Right lobe of liver (tissue), 4 donors: ENCODE measurements around the gene GMDS.

Experiments used
- POLR2A ChIP-seq: fragments of 450-650 bp; IDR thresholded peaks from one replicate; pipeline ENCODE4 v1.6.1; 2017; ENCODE audit warnings: antibody characterized with exemption, mild to moderate bottlenecking
- TF ChIP-seq, protein P1 (sequence below), 4 donors: fragments of 200-600 bp in 3 of 4; fragments of 450-650 bp in 1 of 4; IDR thresholded peaks; one replicate each; pipeline versions ENCODE4 v1.5.1 to v1.8.0; 2016 to 2022; ENCODE audit warnings: antibody characterized with exemption in 4 of 4, mild to moderate bottlenecking in 2 of 4
- donor health status: DM: no; HTN: no; CAD: no.
- donor health status: DM: no; HTN: no; CAD: no.
- donor health status: DM: no; HTN: yes; CAD: no.

DNA sequence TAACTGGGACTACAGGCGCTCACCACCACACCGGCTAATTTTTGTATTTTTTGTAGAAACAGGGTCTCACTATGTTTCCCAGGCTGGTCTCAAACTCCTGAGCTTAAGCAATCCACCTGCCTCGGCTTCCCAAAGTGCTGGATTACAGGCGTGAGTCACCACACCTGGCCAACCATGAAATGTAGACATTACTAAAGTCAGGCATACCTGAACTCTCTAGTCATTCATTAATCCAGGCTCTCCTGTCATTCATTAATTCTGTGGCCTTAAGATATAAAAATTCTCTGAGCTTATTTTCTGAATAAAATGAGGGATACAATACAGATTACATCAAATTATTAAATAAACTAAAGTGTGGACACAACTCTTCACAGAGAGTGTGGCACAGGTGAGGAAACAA is 159.7 kb downstream of the GMDS start:
- TF ChIP-seq, protein P1, sequence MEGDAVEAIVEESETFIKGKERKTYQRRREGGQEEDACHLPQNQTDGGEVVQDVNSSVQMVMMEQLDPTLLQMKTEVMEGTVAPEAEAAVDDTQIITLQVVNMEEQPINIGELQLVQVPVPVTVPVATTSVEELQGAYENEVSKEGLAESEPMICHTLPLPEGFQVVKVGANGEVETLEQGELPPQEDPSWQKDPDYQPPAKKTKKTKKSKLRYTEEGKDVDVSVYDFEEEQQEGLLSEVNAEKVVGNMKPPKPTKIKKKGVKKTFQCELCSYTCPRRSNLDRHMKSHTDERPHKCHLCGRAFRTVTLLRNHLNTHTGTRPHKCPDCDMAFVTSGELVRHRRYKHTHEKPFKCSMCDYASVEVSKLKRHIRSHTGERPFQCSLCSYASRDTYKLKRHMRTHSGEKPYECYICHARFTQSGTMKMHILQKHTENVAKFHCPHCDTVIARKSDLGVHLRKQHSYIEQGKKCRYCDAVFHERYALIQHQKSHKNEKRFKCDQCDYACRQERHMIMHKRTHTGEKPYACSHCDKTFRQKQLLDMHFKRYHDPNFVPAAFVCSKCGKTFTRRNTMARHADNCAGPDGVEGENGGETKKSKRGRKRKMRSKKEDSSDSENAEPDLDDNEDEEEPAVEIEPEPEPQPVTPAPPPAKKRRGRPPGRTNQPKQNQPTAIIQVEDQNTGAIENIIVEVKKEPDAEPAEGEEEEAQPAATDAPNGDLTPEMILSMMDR (IDR thresholded peaks at IDR 0.05): no peak
- TF ChIP-seq POLR2A: no peak
